RWPE2 (cell line): ENCODE results near the gene FOXM1.

ENCODE experiments used
- ATAC-seq: fragments of 200-7000 bp; cut with Tn5 transposase; 3 replicates; pipeline ENCODE4 v1.9.1; 2021; ENCODE audit warnings: low read depth
- DNase-seq: peaks from one replicate; pipeline ENCODE4 v3.0.0-alpha.2; 2020; ENCODE audit warnings: low spot score
- H3K27ac ChIP-seq: fragments of 450-650 bp; 2 replicates; pipeline ENCODE4 v1.5.1; 2017; ENCODE audit warnings: mild to moderate bottlenecking; ENCODE audit not compliant: poor library complexity, severe bottlenecking
- H3K27me3 ChIP-seq: fragments of 250-450 bp; sonication (Bioruptor Pico); 2 replicates; pipeline ENCODE4 v1.5.1; 2021; ENCODE audit warnings: mild to moderate bottlenecking, moderate library complexity; ENCODE audit not compliant: insufficient read depth, poor library complexity, severe bottlenecking
- H3K36me3 ChIP-seq: fragments of 250-450 bp; sonication (Bioruptor Pico); 2 replicates; pipeline ENCODE4 v1.5.1; 2020; ENCODE audit warnings: low read depth, mild to moderate bottlenecking, moderate library complexity
- H3K4me1 ChIP-seq: fragments of 250-450 bp; sonication (Bioruptor Pico); 2 replicates; pipeline ENCODE4 v1.5.1; 2021; ENCODE audit warnings: mild to moderate bottlenecking, moderate library complexity; ENCODE audit not compliant: insufficient read depth, poor library complexity, severe bottlenecking
- H3K4me3 ChIP-seq: fragments of 250-450 bp; sonication (Bioruptor Pico); 2 replicates; pipeline ENCODE4 v1.5.1; 2021; ENCODE audit warnings: mild to moderate bottlenecking, moderate library complexity; ENCODE audit not compliant: severe bottlenecking
- H3K9me3 ChIP-seq: fragments of 250-450 bp; sonication (Bioruptor Pico); 2 replicates; pipeline ENCODE4 v1.5.1; 2021; ENCODE audit warnings: mild to moderate bottlenecking, moderate library complexity; ENCODE audit not compliant: severe bottlenecking
- TF ChIP-seq, protein P1 (sequence below): fragments of 450-650 bp; IDR thresholded peaks from one replicate; pipeline ENCODE4 v1.5.1; 2017; ENCODE audit warnings: mild to moderate bottlenecking, moderate library complexity; ENCODE audit not compliant: poor library complexity, severe bottlenecking

FOXM1 gene

DNA sequence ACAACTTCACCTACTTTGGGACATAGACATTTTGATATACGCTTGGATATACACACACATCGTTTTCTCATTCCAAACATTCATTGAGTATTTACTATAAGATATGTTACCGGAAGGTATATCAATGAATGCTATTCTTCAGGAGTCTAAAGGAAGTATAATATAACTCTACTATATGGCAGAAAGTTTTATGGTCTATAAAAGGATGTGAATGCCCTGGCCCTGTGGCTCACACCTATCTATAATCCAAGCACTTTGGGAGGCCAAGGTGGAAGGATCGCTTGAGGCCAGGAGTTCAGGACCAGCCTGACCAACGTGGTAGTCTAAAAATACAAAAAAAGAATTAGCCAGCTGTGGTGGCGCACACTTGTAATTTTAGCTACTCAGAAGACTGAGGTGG is 47.7 kb downstream of the FOXM1 start:
- DNase-seq: no peak
- no peaks in the 10 kb centered on the region for H3K27me3 ChIP-seq
- no peak overlapping the region for H3K4me3 ChIP-seq
- peaks cover 27% of the 10 kb centered on the region for H3K36me3 ChIP-seq
- H3K4me1 ChIP-seq: no peaks in the 10 kb centered on the region
- no peak for ATAC-seq
- TF ChIP-seq, protein P1, sequence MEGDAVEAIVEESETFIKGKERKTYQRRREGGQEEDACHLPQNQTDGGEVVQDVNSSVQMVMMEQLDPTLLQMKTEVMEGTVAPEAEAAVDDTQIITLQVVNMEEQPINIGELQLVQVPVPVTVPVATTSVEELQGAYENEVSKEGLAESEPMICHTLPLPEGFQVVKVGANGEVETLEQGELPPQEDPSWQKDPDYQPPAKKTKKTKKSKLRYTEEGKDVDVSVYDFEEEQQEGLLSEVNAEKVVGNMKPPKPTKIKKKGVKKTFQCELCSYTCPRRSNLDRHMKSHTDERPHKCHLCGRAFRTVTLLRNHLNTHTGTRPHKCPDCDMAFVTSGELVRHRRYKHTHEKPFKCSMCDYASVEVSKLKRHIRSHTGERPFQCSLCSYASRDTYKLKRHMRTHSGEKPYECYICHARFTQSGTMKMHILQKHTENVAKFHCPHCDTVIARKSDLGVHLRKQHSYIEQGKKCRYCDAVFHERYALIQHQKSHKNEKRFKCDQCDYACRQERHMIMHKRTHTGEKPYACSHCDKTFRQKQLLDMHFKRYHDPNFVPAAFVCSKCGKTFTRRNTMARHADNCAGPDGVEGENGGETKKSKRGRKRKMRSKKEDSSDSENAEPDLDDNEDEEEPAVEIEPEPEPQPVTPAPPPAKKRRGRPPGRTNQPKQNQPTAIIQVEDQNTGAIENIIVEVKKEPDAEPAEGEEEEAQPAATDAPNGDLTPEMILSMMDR: no peak
- no peak overlapping the region for H3K27ac ChIP-seq
- H3K9me3 ChIP-seq: no peaks in the 10 kb centered on the region

DNA sequence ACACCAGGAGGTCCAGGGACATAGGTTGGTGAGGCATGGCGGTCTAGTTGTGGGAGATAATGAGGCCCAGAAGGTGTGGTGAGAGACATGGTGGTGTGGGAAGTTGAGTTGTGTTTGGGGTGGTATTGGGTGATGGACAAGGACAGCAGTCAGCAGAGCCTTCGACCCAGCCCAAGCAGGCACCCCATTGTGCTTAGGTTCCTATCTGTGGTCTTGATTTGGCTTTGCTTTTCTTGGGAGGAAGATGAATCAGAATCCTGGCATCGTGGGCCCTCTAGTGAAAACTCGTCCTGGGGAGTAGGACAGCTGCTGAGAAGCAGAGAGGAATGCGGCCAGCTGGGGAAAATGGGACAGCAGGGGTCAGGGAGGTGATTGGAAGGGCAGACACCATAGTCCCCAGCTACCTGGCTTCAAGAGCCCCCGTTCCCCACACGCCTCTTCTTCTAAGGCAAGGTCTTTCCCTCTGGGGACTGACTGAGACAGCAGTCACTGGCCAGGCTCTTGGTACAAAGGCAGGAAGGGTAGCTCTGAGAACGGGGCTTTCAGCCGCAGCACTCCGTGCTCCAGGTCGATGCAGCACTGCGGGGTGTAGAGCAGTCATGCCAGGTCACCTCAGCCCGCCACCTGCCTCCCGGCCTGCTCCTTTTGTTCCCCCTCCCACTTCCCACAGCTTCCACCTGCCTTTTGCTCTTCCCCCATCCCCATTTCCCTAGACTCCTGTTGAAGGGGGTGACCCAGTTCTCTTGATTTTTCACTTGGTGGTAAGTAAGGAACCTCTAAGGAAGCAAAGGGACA is 50.1 kb downstream of the FOXM1 start:
- ATAC-seq (no peak; the same call in 2 of the 3 replicates), DNase-seq (no peak)
- H3K27me3 ChIP-seq: no peaks in the 10 kb centered on the region
- no peaks in the 10 kb centered on the region for H3K9me3 ChIP-seq
- no peak overlapping the region for H3K4me3 ChIP-seq
- no peaks in the 10 kb centered on the region for H3K4me1 ChIP-seq
- H3K27ac ChIP-seq: no peak overlapping the region
- TF ChIP-seq, protein P1: no peak
- peaks cover 51% of the 10 kb centered on the region for H3K36me3 ChIP-seq

DNA sequence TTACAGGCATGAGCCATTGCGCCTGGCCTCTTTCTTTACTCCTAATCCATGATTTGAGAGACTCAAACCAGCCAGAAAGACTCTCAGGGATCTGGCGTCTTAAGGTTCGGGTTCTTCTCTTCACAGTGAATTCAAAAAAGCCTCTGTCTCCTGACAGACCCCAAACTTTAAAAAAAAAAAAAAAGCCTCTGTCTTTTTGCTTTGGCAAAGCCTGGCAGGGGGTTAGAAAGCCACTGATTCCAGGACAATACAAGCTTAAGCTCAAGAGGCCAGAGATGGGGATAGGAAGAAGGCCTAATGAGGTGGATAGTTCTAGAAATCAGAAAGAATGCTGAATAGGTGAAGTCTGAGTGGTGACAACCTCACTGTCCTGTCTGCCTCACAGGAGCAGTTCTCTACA is 50.9 kb downstream of the FOXM1 start:
- TF ChIP-seq, protein P1: no peak
- Histone ChIP-seq H3K36me3 (peaks cover 58% of the 10 kb centered on the region), H3K4me3 (no peak overlapping the region), H3K4me1 (no peaks in the 10 kb centered on the region), H3K9me3 (no peaks in the 10 kb centered on the region), H3K27ac (no peak overlapping the region), H3K27me3 (no peaks in the 10 kb centered on the region)
- ATAC-seq: no peak
- DNase-seq: no peak

DNA sequence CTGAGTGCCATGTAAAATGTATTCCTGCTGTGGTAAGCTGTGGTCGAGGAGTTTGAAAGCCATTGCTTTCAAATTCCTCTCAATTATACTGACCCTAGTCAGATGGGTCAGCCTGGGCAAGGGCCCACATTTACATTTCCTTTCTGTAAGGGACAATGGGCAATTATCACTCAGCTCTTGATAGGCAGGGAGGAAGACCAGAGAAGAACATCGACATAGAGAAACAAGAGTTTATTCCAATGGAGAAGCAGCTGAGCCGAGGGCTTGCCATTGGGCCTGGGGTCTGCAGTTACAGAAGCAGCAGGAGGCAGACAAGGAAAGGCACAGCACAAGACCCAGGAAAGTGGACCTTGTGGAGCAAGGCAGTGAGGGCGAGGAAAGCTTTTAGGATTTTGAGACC is 51.8 kb downstream of the FOXM1 start:
- no peaks in the 10 kb centered on the region for H3K9me3 ChIP-seq
- H3K4me3 ChIP-seq: no peak overlapping the region
- ATAC-seq (no peak), DNase-seq (no peak)
- H3K27me3 ChIP-seq: no peaks in the 10 kb centered on the region
- no peaks in the 10 kb centered on the region for H3K4me1 ChIP-seq
- peaks cover 63% of the 10 kb centered on the region for H3K36me3 ChIP-seq
- H3K27ac ChIP-seq: no peak overlapping the region
- TF ChIP-seq, protein P1: no peak

DNA sequence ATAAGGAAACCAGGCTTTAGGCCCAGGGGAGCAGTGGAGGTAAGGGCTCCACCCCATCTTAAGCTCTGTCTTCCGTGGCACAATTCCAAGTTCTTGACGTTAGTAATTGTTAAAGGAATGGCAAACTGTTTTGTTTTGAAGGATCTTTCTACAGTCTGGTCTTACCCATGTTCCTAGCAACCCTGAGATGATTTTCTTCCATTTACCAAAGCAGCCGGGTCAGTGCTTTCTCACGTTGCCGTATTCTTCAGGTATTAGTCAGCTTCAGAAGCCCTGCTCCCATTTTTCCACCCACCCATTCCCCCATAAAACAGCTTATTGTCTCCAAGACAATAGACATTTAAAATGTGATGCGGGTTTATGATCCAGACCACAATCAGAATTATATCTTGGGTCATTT is 52.4 kb downstream of the FOXM1 start:
- Histone ChIP-seq H3K27ac (no peak overlapping the region), H3K27me3 (no peaks in the 10 kb centered on the region), H3K36me3 (peaks cover 63% of the 10 kb centered on the region), H3K9me3 (no peaks in the 10 kb centered on the region), H3K4me3 (no peak overlapping the region), H3K4me1 (no peaks in the 10 kb centered on the region)
- TF ChIP-seq, protein P1: no peak
- no peak for ATAC-seq
- DNase-seq: no peak
